DND-41 (cell line): ENCODE data around the gene MFSD2A.

Experiments
- EZH2 ChIP-seq: IDR thresholded peaks from 3 replicates; pipeline ENCODE4 v1.6.1; 2012; ENCODE audit warnings: borderline replicate concordance, low read depth, mild to moderate bottlenecking, moderate library complexity, low read length, inconsistent platforms; ENCODE audit not compliant: severe bottlenecking
- TF ChIP-seq, protein P1 (sequence below): IDR thresholded peaks from 2 replicates; pipeline ENCODE4 v1.5.1; 2012; ENCODE audit warnings: borderline replicate concordance, low read length, moderate library complexity, mild to moderate bottlenecking; ENCODE audit not compliant: poor library complexity, severe bottlenecking; ENCODE audit errors: extremely low read depth

- TF ChIP-seq, protein P1, sequence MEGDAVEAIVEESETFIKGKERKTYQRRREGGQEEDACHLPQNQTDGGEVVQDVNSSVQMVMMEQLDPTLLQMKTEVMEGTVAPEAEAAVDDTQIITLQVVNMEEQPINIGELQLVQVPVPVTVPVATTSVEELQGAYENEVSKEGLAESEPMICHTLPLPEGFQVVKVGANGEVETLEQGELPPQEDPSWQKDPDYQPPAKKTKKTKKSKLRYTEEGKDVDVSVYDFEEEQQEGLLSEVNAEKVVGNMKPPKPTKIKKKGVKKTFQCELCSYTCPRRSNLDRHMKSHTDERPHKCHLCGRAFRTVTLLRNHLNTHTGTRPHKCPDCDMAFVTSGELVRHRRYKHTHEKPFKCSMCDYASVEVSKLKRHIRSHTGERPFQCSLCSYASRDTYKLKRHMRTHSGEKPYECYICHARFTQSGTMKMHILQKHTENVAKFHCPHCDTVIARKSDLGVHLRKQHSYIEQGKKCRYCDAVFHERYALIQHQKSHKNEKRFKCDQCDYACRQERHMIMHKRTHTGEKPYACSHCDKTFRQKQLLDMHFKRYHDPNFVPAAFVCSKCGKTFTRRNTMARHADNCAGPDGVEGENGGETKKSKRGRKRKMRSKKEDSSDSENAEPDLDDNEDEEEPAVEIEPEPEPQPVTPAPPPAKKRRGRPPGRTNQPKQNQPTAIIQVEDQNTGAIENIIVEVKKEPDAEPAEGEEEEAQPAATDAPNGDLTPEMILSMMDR, result no peak
- no peak for TF ChIP-seq EZH2
These were observed 16.1 kb upstream of the MFSD2A start for GRCh38 chr1:39938856-39939255.
